Mesothelial cell of epicardium (in vitro differentiated cells): ENCODE data around the gene FSTL5. TPM values are rescaled to one million over a fixed set of nuclear protein-coding genes. Genes with fewer than 3 reads are reported as not detected.
"Not testable (repeated sequence)": the region's sequence is repeated elsewhere in the genome, so short reads cannot be mapped to it uniquely, and the experiment has no call there.

Source experiments
- DNase-seq, 2 experiments: peaks; one replicate each; pipeline ENCODE4 v3.0.0; 2021; ENCODE audit warnings: low spot score in 2 of 2; ENCODE audit not compliant: unreplicated experiment in 2 of 2
- H3K27ac Mint-ChIP-seq: 2 replicates; pipeline ENCODE4 v1.8.0; 2021; ENCODE audit warnings: mixed read lengths
- H3K27me3 Mint-ChIP-seq: 2 replicates; pipeline ENCODE4 v1.8.0; 2021; ENCODE audit warnings: low read depth, mixed read lengths
- H3K36me3 Mint-ChIP-seq: 2 replicates; pipeline ENCODE4 v1.8.0; 2021; ENCODE audit warnings: mixed read lengths
- H3K4me1 Mint-ChIP-seq: 2 replicates; pipeline ENCODE4 v1.8.0; 2021; ENCODE audit warnings: mixed read lengths
- H3K4me3 Mint-ChIP-seq: 2 replicates; pipeline ENCODE4 v1.8.0; 2021; ENCODE audit warnings: mild to moderate bottlenecking, moderate library complexity, mixed read lengths
- H3K9me3 Mint-ChIP-seq: 2 replicates; pipeline ENCODE4 v1.8.0; 2021; ENCODE audit warnings: mixed read lengths
- total RNA-seq: library from RNA; stranded (reverse); gene quantifications from 3 replicates; pipeline ENCODE4 v1.2.1, GENCODE V29; 2021
- TF ChIP-seq, protein P1 (sequence below): fragments of 200-600 bp; sonication (generic); IDR thresholded peaks from one replicate; pipeline ENCODE4 v1.5.0; 2021; ENCODE audit warnings: antibody characterized with exemption; ENCODE audit not compliant: unreplicated experiment

The FSTL5 gene
- 0.04 to 0.16 TPM (median 0.09 TPM) in 3 replicates for total RNA-seq

DNA sequence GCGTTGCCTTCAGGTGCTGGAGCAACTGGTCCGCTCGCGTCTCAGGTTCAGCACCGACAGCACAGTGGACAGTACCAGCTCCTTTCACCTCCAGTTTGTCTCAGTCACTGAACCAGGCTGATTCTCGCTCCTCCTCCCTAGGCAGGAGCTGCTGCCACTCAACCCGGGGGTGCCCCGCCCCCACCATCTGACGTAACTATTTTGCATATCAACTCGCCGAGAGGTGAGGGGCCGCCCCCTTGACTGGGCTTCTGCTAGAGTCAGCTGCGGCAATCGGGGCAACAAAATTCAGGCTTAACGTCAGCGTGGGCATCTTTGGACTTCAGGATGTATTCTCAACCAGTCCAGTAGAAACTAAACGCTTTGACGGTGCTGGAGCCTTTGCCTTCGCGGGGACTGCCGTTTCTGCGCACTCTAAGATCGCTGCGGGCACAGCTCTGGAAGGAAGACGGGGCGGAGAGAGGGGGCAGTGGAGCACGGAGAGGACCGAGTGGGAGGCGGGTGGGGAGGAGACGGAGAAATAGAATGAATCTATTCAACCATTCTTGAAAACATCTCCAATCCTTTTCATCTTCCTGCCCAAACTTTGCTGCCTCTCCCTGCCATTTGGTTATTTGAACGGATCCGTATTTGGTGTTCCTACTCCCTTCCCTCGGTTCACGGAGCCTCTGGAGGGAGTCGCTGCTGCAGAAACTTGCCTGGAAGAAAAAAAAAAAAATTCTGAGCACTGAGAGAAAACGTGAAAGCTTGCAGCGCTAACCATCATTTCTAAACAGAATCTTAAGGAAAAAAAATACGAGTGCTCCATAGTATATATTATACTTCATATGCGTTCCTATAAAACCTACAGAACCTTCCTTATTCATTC is at the start of gene FSTL5:
TSS of gene FSTL5 (minus strand) at position 109 of the 868 bp plus-strand sequence. CDS start 52,604 bp downstream, outside the sequence.
- peaks cover 12% of the 10 kb centered on the region for H3K4me1 Mint-ChIP-seq
- peak; percentile 29 to 71 for DNase-seq
- peak within 1 kb of the TSS; percentile 85 for H3K4me3 Mint-ChIP-seq
- TF ChIP-seq, protein P1, sequence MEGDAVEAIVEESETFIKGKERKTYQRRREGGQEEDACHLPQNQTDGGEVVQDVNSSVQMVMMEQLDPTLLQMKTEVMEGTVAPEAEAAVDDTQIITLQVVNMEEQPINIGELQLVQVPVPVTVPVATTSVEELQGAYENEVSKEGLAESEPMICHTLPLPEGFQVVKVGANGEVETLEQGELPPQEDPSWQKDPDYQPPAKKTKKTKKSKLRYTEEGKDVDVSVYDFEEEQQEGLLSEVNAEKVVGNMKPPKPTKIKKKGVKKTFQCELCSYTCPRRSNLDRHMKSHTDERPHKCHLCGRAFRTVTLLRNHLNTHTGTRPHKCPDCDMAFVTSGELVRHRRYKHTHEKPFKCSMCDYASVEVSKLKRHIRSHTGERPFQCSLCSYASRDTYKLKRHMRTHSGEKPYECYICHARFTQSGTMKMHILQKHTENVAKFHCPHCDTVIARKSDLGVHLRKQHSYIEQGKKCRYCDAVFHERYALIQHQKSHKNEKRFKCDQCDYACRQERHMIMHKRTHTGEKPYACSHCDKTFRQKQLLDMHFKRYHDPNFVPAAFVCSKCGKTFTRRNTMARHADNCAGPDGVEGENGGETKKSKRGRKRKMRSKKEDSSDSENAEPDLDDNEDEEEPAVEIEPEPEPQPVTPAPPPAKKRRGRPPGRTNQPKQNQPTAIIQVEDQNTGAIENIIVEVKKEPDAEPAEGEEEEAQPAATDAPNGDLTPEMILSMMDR, result no peak
- H3K27ac Mint-ChIP-seq, result no peak within 1 kb of the TSS
- no peaks in the 10 kb centered on the region for H3K9me3 Mint-ChIP-seq
- no peaks in the 10 kb centered on the region for H3K36me3 Mint-ChIP-seq
- peaks cover 30% of the 10 kb centered on the region for H3K27me3 Mint-ChIP-seq

DNA sequence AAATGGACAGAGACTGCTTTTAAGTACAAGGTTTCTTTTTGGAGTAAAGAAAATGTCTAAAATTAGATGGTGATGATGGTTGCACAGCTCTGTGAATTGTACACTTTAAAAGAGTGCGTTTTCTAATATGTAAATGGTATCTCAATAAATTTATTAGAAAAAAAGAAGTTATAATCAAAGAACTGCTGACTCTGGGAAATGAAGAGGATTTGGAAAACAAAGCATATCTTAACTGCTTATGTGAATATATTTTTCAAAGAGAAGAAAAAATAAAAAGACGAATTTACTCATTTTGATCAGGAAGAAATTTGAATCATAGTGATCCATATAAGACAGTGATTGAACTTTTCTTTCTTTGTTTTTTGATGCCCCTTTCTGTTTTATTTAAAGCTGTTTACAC is 45.9 kb upstream of the FSTL5 start:
- peaks cover 2% of the 10 kb centered on the region for H3K36me3 Mint-ChIP-seq
- H3K27ac Mint-ChIP-seq, result no peak overlapping the region
- H3K4me3 Mint-ChIP-seq, result no peak overlapping the region
- TF ChIP-seq, protein P1, result no peak
- no peak for DNase-seq
- no peaks in the 10 kb centered on the region for H3K27me3 Mint-ChIP-seq
- peaks cover 4% of the 10 kb centered on the region for H3K9me3 Mint-ChIP-seq
- H3K4me1 Mint-ChIP-seq, result no peaks in the 10 kb centered on the region

DNA sequence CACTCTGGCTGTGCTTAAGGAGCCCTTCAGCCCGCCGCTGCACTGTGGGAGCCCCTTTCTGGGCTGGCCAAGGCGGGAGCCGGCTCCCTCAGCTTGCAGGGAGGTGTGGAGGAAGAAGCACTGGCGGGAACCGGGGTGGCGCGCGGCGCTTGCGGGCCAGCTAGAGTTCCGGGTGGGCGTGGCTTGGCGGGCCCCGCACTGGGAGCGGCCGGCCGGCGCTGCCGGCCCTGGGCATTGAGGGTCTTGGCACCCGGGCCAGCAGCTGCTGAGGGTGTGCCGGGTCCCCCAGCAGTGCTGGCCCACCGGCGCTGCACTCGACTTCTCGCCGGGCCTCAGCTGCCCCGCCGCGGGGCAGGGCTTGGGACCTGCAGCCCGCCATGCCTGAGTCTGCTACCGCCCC is 39.7 kb upstream of the FSTL5 start:
- not testable (repeated sequence) for H3K36me3 Mint-ChIP-seq, H3K27me3 Mint-ChIP-seq, H3K9me3 Mint-ChIP-seq, H3K4me1 Mint-ChIP-seq, H3K27ac Mint-ChIP-seq, H3K4me3 Mint-ChIP-seq, DNase-seq

DNA sequence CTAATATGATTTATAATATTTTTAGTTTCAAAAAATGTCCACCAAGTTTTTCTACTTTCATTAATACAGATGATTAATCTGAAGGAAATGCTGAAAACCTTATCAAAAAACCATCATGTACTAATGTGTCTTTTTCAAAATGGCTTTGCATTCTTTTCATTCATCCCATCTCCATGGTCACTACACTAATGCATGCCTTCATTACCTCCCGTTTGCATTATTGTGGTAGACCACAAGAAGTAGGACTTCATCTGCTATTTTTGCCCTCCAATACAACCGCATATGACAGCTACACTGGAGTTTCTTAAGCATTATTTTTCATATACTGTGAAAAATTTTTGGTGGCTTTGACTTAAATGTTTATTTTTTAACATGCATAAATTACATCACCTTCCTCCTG is 37.9 kb upstream of the FSTL5 start:
- Mint-ChIP-seq H3K4me3 (no peak overlapping the region), H3K27ac (no peak overlapping the region), H3K9me3 (peaks cover 4% of the 10 kb centered on the region), H3K27me3 (no peaks in the 10 kb centered on the region), H3K36me3 (peaks cover 2% of the 10 kb centered on the region), H3K4me1 (no peaks in the 10 kb centered on the region)
- DNase-seq, result no peak
- TF ChIP-seq, protein P1, result no peak

DNA sequence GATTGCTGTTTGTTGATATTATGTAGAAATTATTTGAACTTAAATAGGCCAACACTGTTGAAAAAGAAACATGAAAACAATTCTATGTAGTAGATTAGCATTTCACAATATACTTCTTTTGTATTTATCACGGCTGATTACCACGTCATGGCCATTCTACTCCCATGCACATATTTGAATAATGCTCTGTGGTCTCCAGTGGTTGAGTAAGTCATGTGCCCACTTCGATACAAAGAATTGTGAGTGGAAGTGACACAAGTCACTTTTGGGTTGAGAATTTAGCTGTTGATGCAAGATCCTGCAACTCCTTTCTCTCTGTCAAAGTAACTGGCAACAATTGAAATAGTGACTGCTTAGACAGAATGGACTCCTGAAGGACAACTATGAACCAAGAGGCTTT is 6.7 kb upstream of the FSTL5 start:
- peaks cover 29% of the 10 kb centered on the region for H3K27me3 Mint-ChIP-seq
- H3K9me3 Mint-ChIP-seq, result no peaks in the 10 kb centered on the region
- no peaks in the 10 kb centered on the region for H3K36me3 Mint-ChIP-seq
- no peak for DNase-seq
- H3K27ac Mint-ChIP-seq, result no peak overlapping the region
- TF ChIP-seq, protein P1, result no peak
- H3K4me3 Mint-ChIP-seq, result no peak overlapping the region
- no peaks in the 10 kb centered on the region for H3K4me1 Mint-ChIP-seq

DNA sequence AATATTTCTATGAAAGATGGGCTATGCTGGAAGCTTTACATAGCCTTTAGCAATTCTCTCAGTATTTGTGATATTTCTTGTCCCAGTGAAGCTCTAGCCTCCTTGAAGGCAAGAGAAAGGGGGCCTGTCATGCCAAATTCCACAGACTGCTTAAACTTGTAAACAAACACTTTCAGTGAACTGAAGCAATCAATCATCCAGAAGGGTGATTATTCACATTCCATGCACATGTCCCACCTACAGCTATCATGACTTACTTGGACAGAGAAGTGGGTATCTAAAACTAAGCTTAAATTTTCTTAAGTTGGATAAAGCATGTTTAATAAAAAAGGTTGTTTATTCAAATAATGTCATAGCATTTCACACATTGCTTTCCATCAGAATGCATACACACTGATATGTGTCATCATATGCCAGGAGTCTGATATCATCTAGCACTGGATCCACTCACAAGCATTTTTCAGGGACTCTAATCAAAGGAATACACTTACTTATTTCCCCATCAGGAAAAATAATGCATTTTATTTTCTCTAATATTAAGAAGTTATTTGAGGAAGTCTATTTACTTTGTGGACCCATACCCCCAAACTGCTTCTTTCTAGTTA is 1.2 kb upstream of the FSTL5 start:
- peak overlapping the region; percentile 28 for H3K4me3 Mint-ChIP-seq
- no peaks in the 10 kb centered on the region for H3K36me3 Mint-ChIP-seq
- no peaks in the 10 kb centered on the region for H3K9me3 Mint-ChIP-seq
- peaks cover 31% of the 10 kb centered on the region for H3K27me3 Mint-ChIP-seq
- H3K4me1 Mint-ChIP-seq, result peaks cover 12% of the 10 kb centered on the region
- H3K27ac Mint-ChIP-seq, result no peak overlapping the region
- TF ChIP-seq, protein P1, result no peak
- DNase-seq, result no peak
